ENCODE measurements around the gene MYH10.

The MYH10 gene

DNA sequence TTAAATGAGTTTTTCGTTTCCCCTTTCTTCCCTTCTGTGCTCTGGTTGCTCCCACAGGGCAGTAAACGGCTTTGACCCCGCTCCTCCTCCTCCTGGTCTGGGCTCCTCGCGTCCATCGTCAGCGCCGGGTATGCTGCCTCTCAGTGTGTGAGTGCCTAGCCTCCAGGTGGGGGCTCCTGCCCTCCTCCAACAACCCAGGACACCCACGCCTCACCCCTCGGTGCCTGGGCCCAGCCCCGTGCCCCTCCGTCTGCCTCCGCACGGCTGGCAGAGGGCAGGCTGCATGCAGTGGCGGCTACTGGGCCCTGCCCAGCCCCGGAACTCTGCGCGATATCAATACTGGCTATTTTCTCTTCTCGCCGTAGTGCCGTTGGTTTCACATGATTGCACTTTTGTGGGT, 163.7 kb downstream of the MYH10 start:
- TF ChIP-seq EZH2phosphoT487 (IDR thresholded peaks at IDR 0.05; ENCODE audit: low read length) (no peak), EZH2 (optimal IDR thresholded peaks at IDR 0.05; ENCODE audit: low read depth, low read length) (no peak)
- TF ChIP-seq, protein P1, sequence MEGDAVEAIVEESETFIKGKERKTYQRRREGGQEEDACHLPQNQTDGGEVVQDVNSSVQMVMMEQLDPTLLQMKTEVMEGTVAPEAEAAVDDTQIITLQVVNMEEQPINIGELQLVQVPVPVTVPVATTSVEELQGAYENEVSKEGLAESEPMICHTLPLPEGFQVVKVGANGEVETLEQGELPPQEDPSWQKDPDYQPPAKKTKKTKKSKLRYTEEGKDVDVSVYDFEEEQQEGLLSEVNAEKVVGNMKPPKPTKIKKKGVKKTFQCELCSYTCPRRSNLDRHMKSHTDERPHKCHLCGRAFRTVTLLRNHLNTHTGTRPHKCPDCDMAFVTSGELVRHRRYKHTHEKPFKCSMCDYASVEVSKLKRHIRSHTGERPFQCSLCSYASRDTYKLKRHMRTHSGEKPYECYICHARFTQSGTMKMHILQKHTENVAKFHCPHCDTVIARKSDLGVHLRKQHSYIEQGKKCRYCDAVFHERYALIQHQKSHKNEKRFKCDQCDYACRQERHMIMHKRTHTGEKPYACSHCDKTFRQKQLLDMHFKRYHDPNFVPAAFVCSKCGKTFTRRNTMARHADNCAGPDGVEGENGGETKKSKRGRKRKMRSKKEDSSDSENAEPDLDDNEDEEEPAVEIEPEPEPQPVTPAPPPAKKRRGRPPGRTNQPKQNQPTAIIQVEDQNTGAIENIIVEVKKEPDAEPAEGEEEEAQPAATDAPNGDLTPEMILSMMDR (IDR thresholded peaks at IDR 0.05; ENCODE audit: low read length) = no peak
- Histone ChIP-seq H3K79me2 (ENCODE audit: low read length) (peaks cover 47% of the 10 kb centered on the region), H4K20me1 (ENCODE audit: insufficient read depth, low read length) (no peaks in the 10 kb centered on the region), H3K27me3 (replicated peaks; ENCODE audit: insufficient read depth, low read length) (no peaks in the 10 kb centered on the region), H3K9ac (ENCODE audit: low read length) (no peak overlapping the region), H3K4me3 (ENCODE audit: low read length) (no peak overlapping the region), H3K27ac (ENCODE audit: low read length) (no peak overlapping the region), H3K9me3 (replicated peaks; ENCODE audit: insufficient read depth, low read length) (no peaks in the 10 kb centered on the region), H3K4me1 (ENCODE audit: low read length) (no peaks in the 10 kb centered on the region), H3K36me3 (replicated peaks; ENCODE audit: insufficient read depth, low read length) (no peaks in the 10 kb centered on the region; the same call in none of the 2 replicates), H3F3A (ENCODE audit: insufficient read depth, low read length) (no peaks in the 10 kb centered on the region), H3K4me2 (ENCODE audit: low read depth, low read length) (no peak overlapping the region), H3K9me2 (replicated peaks; ENCODE audit: insufficient read depth, low read length) (no peaks in the 10 kb centered on the region), H2AFZ (ENCODE audit: low read length) (no peak overlapping the region)
- DNase-seq = no peak

DNA sequence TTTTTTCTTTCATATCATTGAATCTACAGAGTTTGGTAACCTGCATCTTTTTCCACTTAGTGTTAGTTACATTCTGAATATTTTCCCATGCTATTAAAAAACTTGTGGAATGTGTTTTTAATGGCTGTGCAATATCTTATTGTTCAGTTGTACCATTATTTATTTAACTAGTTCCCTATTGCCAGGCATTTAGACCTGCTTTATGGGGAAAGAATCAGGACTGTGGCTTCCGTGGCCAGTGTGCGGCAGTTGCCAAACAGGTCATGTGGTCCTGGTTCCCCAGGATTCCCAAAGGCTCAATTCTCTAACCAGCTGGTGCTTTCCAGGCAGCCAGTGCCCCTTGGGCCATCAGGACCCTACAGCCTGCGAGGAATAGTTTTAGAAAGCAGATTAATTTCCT, 164.1 kb downstream of the MYH10 start:
- Histone ChIP-seq H3K27me3 (replicated peaks; ENCODE audit: insufficient read depth, low read length) (no peaks in the 10 kb centered on the region), H3K36me3 (replicated peaks; ENCODE audit: insufficient read depth, low read length) (no peaks in the 10 kb centered on the region; the same call in none of the 2 replicates), H3K4me2 (ENCODE audit: low read depth, low read length) (no peak overlapping the region), H3F3A (ENCODE audit: insufficient read depth, low read length) (no peaks in the 10 kb centered on the region), H3K4me3 (ENCODE audit: low read length) (no peak overlapping the region), H3K9me2 (replicated peaks; ENCODE audit: insufficient read depth, low read length) (no peaks in the 10 kb centered on the region), H4K20me1 (ENCODE audit: insufficient read depth, low read length) (no peaks in the 10 kb centered on the region), H3K9me3 (replicated peaks; ENCODE audit: insufficient read depth, low read length) (no peaks in the 10 kb centered on the region), H2AFZ (ENCODE audit: low read length) (no peak overlapping the region), H3K27ac (ENCODE audit: low read length) (no peak overlapping the region), H3K9ac (ENCODE audit: low read length) (no peak overlapping the region), H3K79me2 (ENCODE audit: low read length) (peaks cover 51% of the 10 kb centered on the region), H3K4me1 (ENCODE audit: low read length) (no peaks in the 10 kb centered on the region)
- TF ChIP-seq, protein P1 (IDR thresholded peaks at IDR 0.05; ENCODE audit: low read length) = no peak
- TF ChIP-seq EZH2phosphoT487 (IDR thresholded peaks at IDR 0.05; ENCODE audit: low read length) (no peak), EZH2 (optimal IDR thresholded peaks at IDR 0.05; ENCODE audit: low read depth, low read length) (no peak)
- no peak for DNase-seq

DNA sequence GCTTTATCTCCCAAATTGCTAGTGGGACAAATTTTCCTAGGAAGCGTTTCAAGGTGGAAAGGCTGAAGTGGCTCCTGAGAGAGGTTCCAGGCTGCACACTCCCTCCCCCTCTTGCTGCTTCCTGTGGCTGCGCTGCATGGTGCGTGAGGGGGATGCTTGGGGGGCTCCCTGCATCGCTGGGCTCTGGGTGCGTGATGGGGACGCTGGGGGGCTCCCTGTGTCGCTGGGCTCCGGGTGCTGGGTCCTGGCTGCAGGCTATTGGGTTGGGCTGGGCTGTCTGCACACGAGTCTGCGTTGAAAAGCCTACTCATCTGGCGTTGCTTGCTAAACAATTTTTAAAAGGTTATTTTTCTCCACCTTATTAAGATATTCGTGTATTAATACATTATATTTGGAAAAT, 164.8 kb downstream of the MYH10 start:
- Histone ChIP-seq H3K27ac (ENCODE audit: low read length) (no peak overlapping the region), H3K4me1 (ENCODE audit: low read length) (no peaks in the 10 kb centered on the region), H3K4me2 (ENCODE audit: low read depth, low read length) (no peak overlapping the region), H3K9me2 (replicated peaks; ENCODE audit: insufficient read depth, low read length) (no peaks in the 10 kb centered on the region), H3K79me2 (ENCODE audit: low read length) (peaks cover 52% of the 10 kb centered on the region), H3F3A (ENCODE audit: insufficient read depth, low read length) (no peaks in the 10 kb centered on the region), H3K9me3 (replicated peaks; ENCODE audit: insufficient read depth, low read length) (no peaks in the 10 kb centered on the region), H3K4me3 (ENCODE audit: low read length) (no peak overlapping the region), H3K36me3 (replicated peaks; ENCODE audit: insufficient read depth, low read length) (no peaks in the 10 kb centered on the region; the same call in none of the 2 replicates), H3K9ac (ENCODE audit: low read length) (no peak overlapping the region), H4K20me1 (ENCODE audit: insufficient read depth, low read length) (no peaks in the 10 kb centered on the region), H3K27me3 (replicated peaks; ENCODE audit: insufficient read depth, low read length) (no peaks in the 10 kb centered on the region), H2AFZ (ENCODE audit: low read length) (no peak overlapping the region)
- DNase-seq = no peak
- no peak for TF ChIP-seq EZH2phosphoT487 (IDR thresholded peaks at IDR 0.05; ENCODE audit: low read length)
- TF ChIP-seq, protein P1 (IDR thresholded peaks at IDR 0.05; ENCODE audit: low read length) = no peak
- no peak for TF ChIP-seq EZH2 (optimal IDR thresholded peaks at IDR 0.05; ENCODE audit: low read depth, low read length)

Data from MM.1S (cell line).